Nephron (organoid): Measurements from ENCODE around the gene TMEM212.
A peak's percentile ranks its signal among the peaks of the same experiment; 100 is the strongest.

ENCODE experiments used
- H3K27ac Mint-ChIP-seq, 3 experiments: 2 replicates each; pipeline ENCODE4 v1.8.0; 2020; ENCODE audit warnings: mixed read lengths in 3 of 3, mild to moderate bottlenecking in 2 of 3, moderate library complexity in 1 of 3
- H3K27me3 Mint-ChIP-seq: 2 replicates; pipeline ENCODE4 v1.8.0; 2021; ENCODE audit warnings: low read depth, mild to moderate bottlenecking, moderate library complexity, mixed read lengths
- H3K36me3 Mint-ChIP-seq: 2 replicates; pipeline ENCODE4 v1.8.0; 2020; ENCODE audit warnings: low read depth, mixed read lengths
- H3K4me1 Mint-ChIP-seq: 2 replicates; pipeline ENCODE4 v1.8.0; 2020; ENCODE audit warnings: mixed read lengths
- H3K4me3 Mint-ChIP-seq, 3 experiments: 2 replicates each; pipeline ENCODE4 v1.8.0; 2020; ENCODE audit warnings: mild to moderate bottlenecking in 3 of 3, mixed read lengths in 3 of 3, moderate library complexity in 2 of 3
- H3K9me3 Mint-ChIP-seq: 2 replicates; pipeline ENCODE4 v1.8.0; 2020; ENCODE audit warnings: mixed read lengths
- CTCF ChIP-seq, 3 experiments: fragments of 200-600 bp; sonication (generic); IDR thresholded peaks; one replicate each; pipeline ENCODE4 v1.5.0; 2021; ENCODE audit warnings: antibody characterized with exemption in 3 of 3; ENCODE audit not compliant: unreplicated experiment in 3 of 3

TMEM212 gene

GRCh38 chr3:171810629-171811294 lies 32.4 kb upstream of the TMEM212 start:
- Mint-ChIP-seq H3K27me3 (peaks cover 3% of the 10 kb centered on the region), H3K9me3 (peaks cover 3% of the 10 kb centered on the region), H3K27ac (peak overlapping the region; percentile 27 to 89 (median 74)), H3K4me1 (peaks cover 26% of the 10 kb centered on the region), H3K4me3 (peak overlapping the region; percentile 81 to 86 (median 81)), H3K36me3 (no peaks in the 10 kb centered on the region)
- TF ChIP-seq CTCF (IDR thresholded peaks at IDR 0.05; ENCODE audit: unreplicated experiment in 3 of 3): no peak

- H3K4me1 Mint-ChIP-seq: peaks cover 29% of the 10 kb centered on the region
- peaks cover 3% of the 10 kb centered on the region for H3K27me3 Mint-ChIP-seq
- peaks cover 5% of the 10 kb centered on the region for H3K9me3 Mint-ChIP-seq
- peak overlapping the region; percentile 81 to 86 (median 81) for H3K4me3 Mint-ChIP-seq
- no peak for TF ChIP-seq CTCF (IDR thresholded peaks at IDR 0.05; ENCODE audit: unreplicated experiment in 3 of 3)
- H3K36me3 Mint-ChIP-seq: no peaks in the 10 kb centered on the region
- H3K27ac Mint-ChIP-seq: peak overlapping the region; percentile 21 to 76 (median 52)
These were observed 31.7 kb upstream of the TMEM212 start for GRCh38 chr3:171811295-171811912.

- Mint-ChIP-seq H3K9me3 (peaks cover 6% of the 10 kb centered on the region), H3K36me3 (no peaks in the 10 kb centered on the region), H3K27ac (peak overlapping the region in 2 of 3 experiments; percentile 52 to 76), H3K4me1 (peaks cover 26% of the 10 kb centered on the region), H3K27me3 (peaks cover 3% of the 10 kb centered on the region), H3K4me3 (peak overlapping the region; percentile 65 to 86 (median 81))
- TF ChIP-seq CTCF (IDR thresholded peaks at IDR 0.05; ENCODE audit: unreplicated experiment in 3 of 3): no peak
These were observed 31.2 kb upstream of the TMEM212 start for GRCh38 chr3:171811913-171812335.

- H3K4me1 Mint-ChIP-seq: peaks cover 24% of the 10 kb centered on the region
- no peaks in the 10 kb centered on the region for H3K36me3 Mint-ChIP-seq
- H3K27ac Mint-ChIP-seq: no peak overlapping the region
- no peak for TF ChIP-seq CTCF (IDR thresholded peaks at IDR 0.05; ENCODE audit: unreplicated experiment in 3 of 3)
- peaks cover 6% of the 10 kb centered on the region for H3K9me3 Mint-ChIP-seq
- peaks cover 3% of the 10 kb centered on the region for H3K27me3 Mint-ChIP-seq
- peak overlapping the region in 1 of 3 experiments; percentile 45 for H3K4me3 Mint-ChIP-seq
These were observed 30.3 kb upstream of the TMEM212 start for GRCh38 chr3:171812811-171813210.

- H3K27ac Mint-ChIP-seq: no peak overlapping the region
- no peaks in the 10 kb centered on the region for H3K36me3 Mint-ChIP-seq
- peak overlapping the region in 1 of 3 experiments; percentile 38 for H3K4me3 Mint-ChIP-seq
- TF ChIP-seq CTCF (IDR thresholded peaks at IDR 0.05; ENCODE audit: unreplicated experiment in 3 of 3): no peak
- peaks cover 23% of the 10 kb centered on the region for H3K4me1 Mint-ChIP-seq
- H3K9me3 Mint-ChIP-seq: peaks cover 6% of the 10 kb centered on the region
- H3K27me3 Mint-ChIP-seq: peaks cover 3% of the 10 kb centered on the region
These were observed 29.8 kb upstream of the TMEM212 start for GRCh38 chr3:171813278-171813896.
